Dedifferentiated amniotic fluid mesenchymal stem cell (primary cell): Measurements from ENCODE around the gene OR1N2.
"Not testable (repeated sequence)": the region's sequence is repeated elsewhere in the genome, so short reads cannot be mapped to it uniquely, and the experiment has no call there.

Source experiments
- DNase-seq: peaks from one replicate; pipeline ENCODE4 v3.0.0-alpha.2; 2016; ENCODE audit errors: extremely low spot score

The OR1N2 gene, protein sequence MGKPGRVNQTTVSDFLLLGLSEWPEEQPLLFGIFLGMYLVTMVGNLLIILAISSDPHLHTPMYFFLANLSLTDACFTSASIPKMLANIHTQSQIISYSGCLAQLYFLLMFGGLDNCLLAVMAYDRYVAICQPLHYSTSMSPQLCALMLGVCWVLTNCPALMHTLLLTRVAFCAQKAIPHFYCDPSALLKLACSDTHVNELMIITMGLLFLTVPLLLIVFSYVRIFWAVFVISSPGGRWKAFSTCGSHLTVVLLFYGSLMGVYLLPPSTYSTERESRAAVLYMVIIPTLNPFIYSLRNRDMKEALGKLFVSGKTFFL

DNA sequence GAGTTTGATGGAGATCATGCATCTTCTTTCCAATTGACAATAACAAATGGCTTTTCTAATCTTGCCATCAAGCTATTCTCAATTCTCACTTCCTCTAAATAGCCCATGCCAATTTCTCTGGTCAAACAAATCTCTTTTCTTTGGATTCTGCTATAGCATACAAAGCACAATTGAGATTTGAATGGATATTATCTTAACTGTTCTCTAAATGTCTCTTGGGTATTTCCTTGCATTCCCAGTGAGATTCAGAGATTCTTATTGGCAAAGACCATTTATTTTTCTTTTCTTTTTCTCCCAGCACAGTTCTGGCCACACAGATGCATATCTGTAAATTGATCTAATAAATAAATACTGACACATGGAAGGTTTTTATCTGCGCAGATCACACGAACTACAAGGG is at the start of gene OR1N2:
Gene OR1N2 (plus strand): TSS at position 301 of the 400 bp plus-strand sequence. CDS start 100 bp downstream, outside the sequence.
- no peak for DNase-seq

DNA sequence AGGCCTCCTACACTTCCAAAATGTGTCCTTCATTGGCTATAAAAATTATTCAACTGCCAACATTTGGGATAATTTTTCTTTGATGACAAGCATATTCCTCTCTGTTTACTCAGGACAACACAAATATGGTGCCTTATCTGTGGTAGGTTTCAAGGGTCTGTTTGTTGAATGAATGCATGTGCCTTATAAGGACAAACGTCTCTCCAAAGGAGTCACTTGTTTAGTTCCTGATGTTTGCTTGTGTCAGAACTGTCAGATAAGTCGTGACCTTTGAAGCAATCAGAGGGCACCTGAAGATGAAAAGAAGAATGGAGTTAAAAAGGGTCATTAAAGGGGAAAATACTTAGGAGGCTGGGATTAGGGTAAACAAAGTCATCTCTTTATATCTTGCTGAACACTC is 45.9 kb upstream of the OR1N2 start:
- DNase-seq, result no peak

DNA sequence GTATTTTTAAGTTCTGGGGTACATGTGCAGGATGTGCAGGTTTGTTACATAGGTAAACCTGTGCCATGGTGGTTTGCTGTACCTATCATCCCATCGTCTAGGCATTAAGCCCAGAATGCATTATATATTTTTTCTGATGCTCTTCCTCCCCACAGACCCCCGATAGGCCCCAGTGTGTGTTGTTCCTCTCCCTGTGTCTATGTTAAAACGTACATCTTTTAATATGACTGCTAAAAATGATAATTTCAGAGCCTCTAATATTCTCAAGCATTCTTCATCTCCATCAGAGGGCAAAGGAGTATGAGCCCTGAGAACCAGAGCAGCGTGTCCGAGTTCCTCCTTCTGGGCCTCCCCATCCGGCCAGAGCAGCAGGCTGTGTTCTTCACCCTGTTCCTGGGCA is 42.4 kb upstream of the OR1N2 start, which contains the start of gene OR1J2:
Gene OR1J2 (plus strand): TSS at position 301 of the 400 bp plus-strand sequence. CDS start 0 bp downstream, at position 301.
- no peak for DNase-seq

DNA sequence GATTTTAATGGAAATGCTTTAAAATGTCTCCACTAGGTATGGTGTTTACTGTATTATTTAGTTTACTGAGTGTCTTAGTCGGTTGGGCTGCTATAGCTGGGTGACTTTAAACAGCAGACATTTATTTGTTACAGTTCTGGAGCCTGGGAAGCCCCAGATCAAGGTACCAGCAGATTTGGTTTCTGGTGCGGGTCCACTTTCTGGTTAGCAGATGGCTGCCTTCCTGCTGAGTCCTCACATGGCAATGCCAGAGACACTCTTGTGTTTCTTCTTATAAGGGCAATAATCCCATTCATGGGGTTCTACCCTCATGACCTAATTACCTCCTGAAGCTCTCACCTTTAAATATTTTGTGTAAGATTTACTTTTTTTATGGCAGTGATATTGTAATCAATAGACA is 34.7 kb upstream of the OR1N2 start:
- no peak for DNase-seq

DNA sequence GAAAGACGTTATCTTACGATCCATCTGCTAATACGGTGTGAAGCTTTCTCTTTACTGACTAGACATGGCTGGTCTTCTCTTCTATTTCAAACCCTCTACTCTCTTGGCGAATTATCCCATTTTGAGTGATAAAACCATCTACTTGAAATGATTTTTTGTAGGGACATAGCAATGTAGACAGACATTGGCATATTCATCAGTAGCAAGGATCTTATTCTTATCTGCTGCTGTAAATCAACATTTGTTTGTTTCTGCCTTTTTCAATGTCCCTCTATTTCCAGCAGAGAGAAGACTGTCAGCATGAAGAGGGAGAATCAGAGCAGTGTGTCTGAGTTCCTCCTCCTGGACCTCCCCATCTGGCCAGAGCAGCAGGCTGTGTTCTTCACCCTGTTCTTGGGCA is 34.1 kb upstream of the OR1N2 start, which contains the start of gene OR1J4:
Gene OR1J4 (plus strand): TSS at position 301 of the 400 bp plus-strand sequence. CDS start 0 bp downstream, at position 301.
- no peak for DNase-seq

DNA sequence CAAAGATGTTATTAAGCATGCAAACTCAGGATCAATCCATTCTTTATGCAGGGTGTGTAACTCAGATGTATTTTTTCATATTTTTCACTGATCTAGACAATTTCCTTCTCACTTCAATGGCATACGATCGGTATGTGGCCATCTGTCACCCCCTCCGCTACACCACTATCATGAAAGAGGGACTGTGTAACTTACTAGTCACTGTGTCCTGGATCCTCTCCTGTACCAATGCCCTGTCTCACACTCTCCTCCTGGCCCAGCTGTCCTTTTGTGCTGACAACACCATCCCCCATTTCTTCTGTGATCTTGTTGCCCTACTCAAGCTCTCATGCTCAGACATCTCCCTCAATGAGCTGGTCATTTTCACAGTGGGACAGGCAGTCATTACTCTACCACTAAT is 33.5 kb upstream of the OR1N2 start:
- no peak for DNase-seq

DNA sequence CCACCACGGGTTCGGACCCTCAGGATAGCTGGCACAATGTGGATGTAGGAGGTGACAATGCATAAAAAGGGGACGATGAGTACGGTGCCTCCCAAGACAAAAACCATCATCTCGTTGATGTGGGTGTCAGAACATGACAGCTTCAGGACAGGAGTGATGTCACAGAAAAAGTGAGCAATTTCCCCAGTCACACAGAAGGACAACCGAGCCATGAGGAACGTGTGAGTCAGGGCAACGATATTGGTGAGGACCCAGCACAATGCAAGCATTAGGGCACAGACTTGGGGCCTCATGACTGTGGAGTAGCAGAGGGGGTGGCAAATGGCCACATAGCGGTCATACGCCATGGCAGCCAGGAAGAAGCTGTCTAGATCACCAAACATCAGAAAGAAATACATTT is 26.3 kb upstream of the OR1N2 start:
- no peak for DNase-seq

DNA sequence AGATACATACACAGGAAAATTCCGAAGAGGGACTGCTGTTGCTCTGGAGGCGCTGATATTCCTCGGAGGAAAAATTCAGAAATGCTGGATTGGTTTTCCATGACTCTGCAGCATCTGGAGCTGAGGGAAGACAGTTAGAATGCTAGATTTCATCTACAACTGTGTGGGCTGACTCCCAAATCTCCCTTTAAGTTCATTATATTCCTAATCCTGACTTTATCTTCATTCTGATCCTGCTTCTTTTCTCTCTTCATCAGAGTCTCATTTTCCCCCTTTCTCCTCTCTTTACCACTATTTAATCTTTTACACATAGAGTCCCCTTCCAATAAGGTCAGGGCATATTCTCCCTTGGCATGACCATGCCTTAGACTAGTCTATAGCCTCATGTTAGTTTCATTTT is 25.7 kb upstream of the OR1N2 start, which contains the start of gene OR1N1:
Gene OR1N1 (minus strand): TSS at position 101 of the 400 bp plus-strand sequence. CDS start 0 bp downstream, at position 101.
- DNase-seq, result no peak

DNA sequence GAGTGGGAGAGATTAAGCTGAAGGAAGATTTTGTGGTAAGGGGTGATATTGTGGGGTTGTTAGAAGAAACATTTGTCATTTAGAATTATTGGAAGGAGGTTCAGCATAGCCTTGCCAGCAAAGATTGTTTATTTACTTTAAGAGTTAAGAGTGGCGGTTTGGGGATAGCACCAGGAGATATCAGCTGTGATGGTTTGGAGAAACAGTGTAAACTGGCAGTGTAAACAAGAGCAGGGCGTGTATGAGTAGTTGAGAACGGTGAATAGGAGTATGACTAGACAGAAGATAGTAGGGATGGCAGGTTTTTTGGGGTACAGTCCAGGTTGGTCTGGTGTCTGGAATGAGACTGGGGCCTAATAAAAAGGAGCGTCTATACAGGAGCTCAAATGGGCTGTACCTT is 21.8 kb upstream of the OR1N2 start:
- DNase-seq, result not testable (repeated sequence)

DNA sequence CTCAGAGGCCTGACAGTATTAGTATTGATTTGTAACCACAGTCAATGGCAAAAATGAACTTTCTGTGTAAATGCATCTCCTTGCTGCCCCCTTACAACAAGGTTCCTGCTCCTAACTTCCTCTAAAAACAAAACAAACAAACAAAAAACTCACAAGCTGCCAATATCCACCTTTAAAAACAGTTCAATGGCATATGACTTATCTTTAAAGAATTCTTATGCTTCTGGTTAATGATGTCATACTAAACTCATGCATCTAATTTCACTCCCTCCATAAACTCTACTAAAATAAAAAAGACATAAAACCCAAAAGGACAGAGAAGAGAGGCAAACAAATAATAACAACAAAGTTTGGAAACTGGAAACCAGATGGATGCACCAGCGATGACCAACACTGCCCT is 16.8 kb upstream of the OR1N2 start:
- no peak for DNase-seq

DNA sequence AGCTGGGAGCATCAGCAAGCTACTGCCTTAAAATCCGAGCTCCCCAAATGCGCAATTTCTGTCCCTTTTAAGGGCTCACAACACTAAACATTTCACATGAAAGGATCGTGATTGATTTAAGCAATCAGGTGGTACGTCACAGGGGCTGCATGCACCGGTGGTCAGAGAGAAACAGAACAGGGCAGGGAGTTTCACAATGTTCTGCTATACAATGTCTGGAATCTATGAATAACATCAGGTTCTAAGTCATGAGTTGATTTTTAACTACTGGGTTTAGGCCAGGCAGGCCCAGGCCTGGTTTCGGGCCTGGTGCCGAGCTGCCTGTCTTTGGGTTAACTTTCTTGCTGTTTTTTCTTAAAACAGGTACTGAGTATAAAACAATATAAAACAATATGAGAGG is 15.8 kb upstream of the OR1N2 start:
- DNase-seq, result not testable (repeated sequence)

DNA sequence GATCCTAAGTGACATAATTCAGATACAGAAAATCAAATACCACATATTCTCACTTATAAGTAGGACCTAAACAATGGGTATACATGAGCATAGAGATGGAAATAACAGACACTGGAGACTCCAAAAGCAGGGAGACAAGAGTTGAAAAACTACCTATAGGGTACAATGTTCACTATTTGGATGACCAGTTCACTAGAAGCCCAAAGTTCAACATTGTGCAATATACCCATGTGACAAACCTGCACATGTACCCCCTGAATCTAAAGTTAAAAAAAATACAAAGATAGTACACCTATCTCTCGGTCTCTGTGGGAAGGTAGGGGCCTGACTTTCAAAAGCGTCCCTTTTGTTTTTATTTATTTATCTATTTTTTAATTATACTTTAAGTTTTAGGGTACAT is 14.2 kb upstream of the OR1N2 start:
- DNase-seq, result no peak

DNA sequence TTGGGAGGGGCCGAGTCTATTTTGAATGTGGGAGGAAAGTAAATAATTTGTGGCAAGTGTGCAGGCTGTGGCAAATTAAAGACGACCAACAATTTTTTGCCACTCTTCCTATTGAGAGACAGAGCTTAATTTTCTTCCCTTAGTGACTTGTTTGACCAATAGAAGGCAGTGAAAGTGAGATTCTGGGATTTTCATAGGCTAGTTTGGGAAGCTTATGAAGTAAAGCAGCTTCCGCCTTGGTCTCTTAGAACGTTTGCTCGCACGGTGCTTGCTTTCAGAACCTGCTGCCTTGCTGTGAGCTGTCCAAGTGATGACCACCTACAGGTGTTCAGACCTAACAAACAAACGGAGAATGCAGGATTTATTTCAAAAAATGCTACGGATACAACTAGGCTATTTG is 6.7 kb upstream of the OR1N2 start:
- no peak for DNase-seq

DNA sequence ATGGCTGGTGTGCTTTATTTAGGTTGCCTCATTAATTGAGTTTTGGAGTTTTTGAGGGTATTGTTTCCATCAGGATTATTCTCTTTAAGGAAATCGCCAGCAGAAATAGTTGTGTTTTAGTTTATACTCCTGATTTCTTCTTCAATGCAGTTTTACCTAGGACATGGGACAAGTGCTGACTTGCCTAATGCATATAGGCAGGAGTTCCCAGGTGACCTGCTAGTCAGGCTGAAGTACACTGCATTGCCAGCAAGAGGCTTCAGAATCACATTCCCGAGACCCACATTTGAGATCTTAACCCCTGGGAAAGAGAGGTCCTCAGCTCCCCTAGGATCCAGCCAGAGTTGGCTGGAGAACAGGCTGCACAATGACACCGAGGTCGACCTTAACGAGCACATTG is 1.5 kb upstream of the OR1N2 start:
- no peak for DNase-seq

DNA sequence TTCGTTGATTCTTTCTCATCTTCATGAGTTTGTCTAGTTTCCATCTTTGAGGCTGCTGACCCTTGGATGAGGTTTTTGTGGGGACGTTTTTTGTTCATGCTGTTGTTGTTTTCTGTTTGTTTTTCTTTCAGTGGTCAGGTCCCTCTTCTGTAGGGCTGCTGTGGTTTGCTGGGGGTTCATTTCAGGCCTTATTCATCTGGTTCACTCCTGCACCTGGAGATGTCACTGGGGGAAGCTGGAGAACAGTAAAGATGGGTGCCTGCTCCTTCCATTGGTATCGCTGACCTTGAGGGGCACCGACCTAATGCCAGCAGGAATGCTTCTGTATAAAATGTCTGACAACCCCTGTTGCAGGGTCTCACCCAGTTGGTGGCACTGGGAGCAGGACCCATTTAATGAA is 8.5 kb downstream of the OR1N2 start:
- no peak for DNase-seq

DNA sequence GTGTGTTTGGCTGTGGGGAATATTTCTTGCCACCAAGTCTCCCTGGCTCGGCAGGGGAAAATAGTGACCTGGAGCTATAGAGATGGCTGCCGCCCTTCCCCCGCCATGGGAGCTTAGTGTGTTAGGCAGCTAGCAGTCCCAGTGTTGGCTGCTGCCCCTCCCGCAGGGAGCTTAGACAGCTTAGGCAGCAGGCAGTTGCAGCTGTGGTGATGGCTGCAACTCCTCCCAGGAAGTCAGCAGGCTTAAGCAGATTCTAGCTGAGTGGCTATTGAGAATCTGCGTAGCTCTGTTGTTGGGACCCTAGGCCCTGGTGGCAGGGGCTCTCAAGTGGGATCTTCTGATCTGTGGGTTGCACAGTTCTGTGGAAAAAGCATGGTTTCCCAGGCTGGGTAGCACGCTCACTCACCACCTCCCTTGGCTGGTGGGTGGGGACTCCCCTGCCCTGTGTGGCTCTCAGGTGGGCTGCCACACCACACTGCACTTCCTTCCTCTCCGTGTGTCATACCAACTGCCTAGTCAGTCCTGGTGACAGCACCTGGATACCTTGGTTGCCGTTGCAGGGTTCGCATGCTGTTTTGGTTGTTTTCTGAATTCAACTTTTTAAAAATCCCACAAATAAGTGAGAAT is 9.3 kb downstream of the OR1N2 start:
- DNase-seq, result peak; percentile 14

DNA sequence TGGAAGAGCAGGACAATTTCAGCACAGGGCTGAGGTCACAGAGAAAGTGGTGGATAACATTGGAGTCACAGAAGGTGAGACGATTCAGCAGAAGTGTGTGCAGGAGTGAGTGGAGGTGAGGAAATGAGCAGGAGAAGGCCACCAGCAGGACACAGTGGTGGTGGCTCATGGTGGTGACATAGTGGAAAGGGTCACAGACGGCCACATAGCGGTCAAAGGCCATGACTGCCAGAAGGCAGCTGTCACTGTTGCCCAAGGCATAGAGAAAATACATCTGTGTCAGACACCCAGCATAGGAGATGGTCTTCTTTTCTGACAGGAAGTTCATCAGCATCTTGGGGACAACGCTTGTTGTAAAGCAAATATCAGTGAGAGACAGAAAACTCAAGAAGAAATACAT is 15.0 kb downstream of the OR1N2 start:
- peak; percentile 5 for DNase-seq

DNA sequence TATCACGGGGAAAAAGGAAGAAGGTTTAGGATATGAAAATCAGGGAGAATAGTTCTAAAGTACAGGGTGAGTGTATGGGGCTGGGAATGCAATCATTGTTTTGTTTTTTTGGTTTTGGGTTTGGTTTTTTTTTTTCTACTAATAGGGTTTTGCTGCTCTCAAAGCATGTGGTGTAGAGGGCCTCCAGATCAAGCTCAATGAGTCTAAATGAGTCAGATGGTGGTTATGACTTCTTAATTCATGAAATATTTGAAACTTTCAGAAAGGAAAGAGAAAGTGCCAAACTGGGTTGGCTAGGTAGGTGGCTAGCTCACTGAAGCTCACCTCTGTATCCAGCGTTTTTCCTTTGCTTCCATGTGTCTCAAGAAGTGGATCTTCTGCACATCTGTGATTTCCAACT is 19.5 kb downstream of the OR1N2 start:
- peak; percentile 12 for DNase-seq

DNA sequence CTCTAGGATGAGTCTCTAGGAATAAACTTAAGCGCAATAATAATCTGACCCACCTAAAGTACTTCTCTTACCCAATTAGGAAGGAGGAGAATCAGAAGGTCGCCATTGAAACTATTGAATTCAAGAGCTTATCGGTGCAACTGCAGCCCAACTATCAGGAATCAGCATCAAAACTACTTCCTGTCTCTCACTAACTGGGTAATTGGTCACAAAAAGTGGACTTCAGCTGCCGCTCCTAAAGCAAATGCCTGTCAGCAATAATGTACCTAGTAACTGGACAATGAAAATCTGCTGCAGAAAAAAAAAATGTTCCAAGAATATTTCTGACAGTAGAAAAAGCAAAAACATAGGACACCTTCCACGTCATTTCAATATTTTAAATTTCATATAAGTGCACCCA is 27.0 kb downstream of the OR1N2 start:
- DNase-seq, result peak; percentile 3

DNA sequence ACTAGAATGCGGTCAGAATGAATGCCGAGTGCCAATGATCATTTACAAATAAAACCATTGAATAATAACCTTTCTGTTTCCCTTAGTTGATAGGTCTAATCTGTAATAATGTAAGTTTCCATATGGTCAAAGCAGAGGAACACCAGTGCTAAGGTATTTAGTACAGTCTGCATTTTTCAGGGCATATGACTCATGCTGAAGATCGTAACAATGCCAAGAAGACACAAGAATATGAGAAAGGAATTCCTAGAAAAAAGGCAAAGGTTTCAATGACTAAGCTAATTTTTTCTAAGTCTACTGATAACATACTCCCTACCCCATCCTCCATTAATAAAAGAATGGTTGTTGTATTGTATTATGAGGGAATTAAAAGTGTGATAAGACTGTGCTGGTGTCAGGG is 27.4 kb downstream of the OR1N2 start:
- DNase-seq, result peak; percentile 29

DNA sequence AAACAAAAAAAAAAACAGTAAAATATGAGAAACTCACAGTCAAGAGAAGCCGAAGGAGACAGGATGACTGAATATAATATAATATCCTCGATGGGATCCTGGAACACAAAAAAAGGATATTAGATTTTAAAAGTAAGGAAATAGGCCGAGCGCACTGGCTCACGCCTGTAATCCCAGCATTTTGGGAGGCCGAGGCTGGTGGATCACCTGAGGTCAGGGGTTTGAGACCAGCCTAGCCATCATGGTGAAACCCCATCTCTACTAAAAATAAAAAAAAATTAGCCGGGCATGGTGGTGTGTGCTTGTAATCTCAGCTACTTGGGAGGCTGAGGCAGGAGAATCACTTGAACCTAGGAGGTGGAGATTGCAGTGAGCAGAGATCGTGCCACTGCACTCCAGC is 30.4 kb downstream of the OR1N2 start, which contains the start of gene OR1L8:
Gene OR1L8 (minus strand): TSS at position 101 of the 400 bp plus-strand sequence. CDS start 14,907 bp downstream, outside the sequence.
- DNase-seq, result not testable (repeated sequence)
